OCI-LY1 (cell line): ENCODE measurements around the gene ITLN1.
"Not testable (repeated sequence)": the region's sequence is repeated elsewhere in the genome, so short reads cannot be mapped to it uniquely, and the experiment has no call there.

Experiments used
- H2AFZ ChIP-seq: fragments of 200-600 bp; sonication (generic), shearing (Covaris generic); 2 replicates; pipeline ENCODE4 v1.6.0; 2014; ENCODE audit warnings: antibody characterized with exemption, mild to moderate bottlenecking, low read length
- H3F3A ChIP-seq: fragments of 200-600 bp; sonication (generic), shearing (Covaris generic); 2 replicates; pipeline ENCODE4 v1.6.0; 2014; ENCODE audit warnings: mild to moderate bottlenecking, antibody characterized with exemption, low read length, moderate library complexity; ENCODE audit not compliant: insufficient read depth
- H3K27ac ChIP-seq: fragments of 200-600 bp; sonication (generic); 2 replicates; pipeline ENCODE4 v1.5.1; 2014; ENCODE audit warnings: low read length, mixed run types, mild to moderate bottlenecking, low read depth; ENCODE audit not compliant: poor library complexity, severe bottlenecking
- H3K27me3 ChIP-seq: fragments of 200-600 bp; sonication (generic); 2 replicates; pipeline ENCODE4 v1.6.0; 2014; ENCODE audit warnings: antibody characterized with exemption, mild to moderate bottlenecking, low read length, moderate library complexity; ENCODE audit not compliant: insufficient read depth
- H3K36me3 ChIP-seq: fragments of 200-600 bp; sonication (generic); 2 replicates; pipeline ENCODE4 v1.6.1; 2014; ENCODE audit warnings: mild to moderate bottlenecking, antibody characterized with exemption, low read length, moderate library complexity, mixed read lengths; ENCODE audit not compliant: insufficient read depth
- H3K4me1 ChIP-seq: fragments of 200-600 bp; sonication (generic); 2 replicates; pipeline ENCODE4 v1.5.1; 2014; ENCODE audit warnings: mild to moderate bottlenecking, low read length, moderate library complexity; ENCODE audit not compliant: insufficient read depth, severe bottlenecking
- H3K4me2 ChIP-seq: fragments of 200-600 bp; sonication (generic), shearing (Covaris generic); 2 replicates; pipeline ENCODE4 v1.6.1; 2014; ENCODE audit warnings: low read length
- H3K4me3 ChIP-seq: fragments of 200-600 bp; sonication (generic); 2 replicates; pipeline ENCODE4 v1.5.1; 2014; ENCODE audit warnings: low read length, low read depth, mild to moderate bottlenecking, mixed read lengths; ENCODE audit not compliant: poor library complexity, severe bottlenecking
- H3K79me2 ChIP-seq: fragments of 200-600 bp; shearing (Covaris generic); 2 replicates; pipeline ENCODE4 v1.6.1; 2016; ENCODE audit warnings: mixed run types, low read length, mixed read lengths; ENCODE audit not compliant: insufficient read depth
- H3K9ac ChIP-seq: fragments of 200-600 bp; sonication (generic), shearing (Covaris generic); 2 replicates; pipeline ENCODE4 v1.6.1; 2014; ENCODE audit warnings: mild to moderate bottlenecking, low read length, mixed read lengths
- H3K9me2 ChIP-seq: fragments of 200-600 bp; sonication (generic), shearing (Covaris generic); 2 replicates; pipeline ENCODE4 v1.6.1; 2014; ENCODE audit warnings: low read depth, mild to moderate bottlenecking, low read length, mixed read lengths
- H3K9me3 ChIP-seq: fragments of 200-600 bp; shearing (Covaris generic); 2 replicates; pipeline ENCODE4 v1.6.1; 2014; ENCODE audit warnings: low read length, mixed read lengths
- H4K20me1 ChIP-seq: fragments of 200-600 bp; sonication (generic), shearing (Covaris generic); 2 replicates; pipeline ENCODE4 v1.6.0; 2016; ENCODE audit warnings: mild to moderate bottlenecking, low read length; ENCODE audit not compliant: insufficient read depth
- CTCF ChIP-seq: fragments of 200-600 bp; sonication (generic), shearing (Covaris generic); IDR thresholded peaks from 2 replicates; pipeline ENCODE4 v1.5.1; 2017; ENCODE audit warnings: mild to moderate bottlenecking, antibody characterized with exemption, low read length, moderate library complexity, mixed read lengths
- EZH2 ChIP-seq: fragments of 200-600 bp; sonication (generic), shearing (Covaris generic); IDR thresholded peaks from 2 replicates; pipeline ENCODE4 v1.8.0; 2017; ENCODE audit warnings: borderline replicate concordance, mixed run types, mild to moderate bottlenecking, antibody characterized with exemption, low read length, moderate library complexity, mixed read lengths

The ITLN1 gene

DNA sequence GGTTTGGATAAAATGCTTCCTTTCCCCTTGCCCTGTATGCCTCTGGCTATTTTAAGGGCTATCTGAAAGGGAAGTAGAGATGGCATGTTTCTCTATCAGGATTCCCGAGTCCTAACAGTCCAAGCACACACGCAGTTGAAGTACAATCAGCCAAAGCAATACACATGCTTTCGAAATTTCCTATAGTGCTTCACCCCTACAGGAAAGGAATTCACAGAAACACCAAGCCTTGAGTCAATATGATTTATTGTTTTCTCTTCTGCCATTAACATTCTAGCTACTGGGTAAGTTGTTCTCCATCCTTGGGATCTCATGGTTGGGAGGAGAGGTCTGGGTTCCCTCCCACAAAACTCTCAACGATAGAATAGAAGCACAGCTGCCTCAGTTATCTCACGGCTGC is 8.7 kb downstream of the ITLN1 start:
- no peaks in the 10 kb centered on the region for H3K36me3 ChIP-seq
- peaks cover 7% of the 10 kb centered on the region; the same call in 1 of the 2 replicates for H3K27me3 ChIP-seq
- no peak overlapping the region for H2AFZ ChIP-seq
- peaks cover 4% of the 10 kb centered on the region for H3K4me1 ChIP-seq
- no peak for TF ChIP-seq CTCF
- no peak for TF ChIP-seq EZH2
- no peak overlapping the region for H3K9ac ChIP-seq
- no peaks in the 10 kb centered on the region for H3K79me2 ChIP-seq
- H4K20me1 ChIP-seq, result no peaks in the 10 kb centered on the region
- no peaks in the 10 kb centered on the region for H3K9me3 ChIP-seq
- no peaks in the 10 kb centered on the region for H3F3A ChIP-seq
- H3K4me3 ChIP-seq, result no peak overlapping the region
- no peaks in the 10 kb centered on the region for H3K9me2 ChIP-seq
- no peak overlapping the region for H3K27ac ChIP-seq
- no peak overlapping the region for H3K4me2 ChIP-seq

DNA sequence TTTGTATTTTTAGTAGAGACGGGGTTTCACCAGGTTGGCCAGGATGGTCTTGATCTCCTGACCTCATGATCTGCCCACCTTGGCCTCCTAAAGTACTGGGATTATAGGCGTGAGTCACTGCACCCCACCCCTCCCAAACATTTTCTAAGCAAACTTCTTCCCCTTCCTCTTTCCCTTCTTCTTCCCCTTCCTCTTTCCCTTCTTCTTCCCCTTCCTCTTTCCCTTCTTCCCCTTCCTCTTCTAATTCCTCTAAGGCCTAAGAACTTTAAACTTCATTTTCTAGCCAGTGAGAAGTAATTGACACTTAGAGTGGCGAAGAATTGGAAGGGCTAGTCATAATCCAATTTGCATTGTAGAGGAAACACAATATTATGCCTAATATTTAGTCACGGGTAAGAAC is 9.4 kb downstream of the ITLN1 start:
- not testable (repeated sequence) for H3K9me3 ChIP-seq, H3F3A ChIP-seq, H3K27ac ChIP-seq, H3K36me3 ChIP-seq, H3K4me1 ChIP-seq, H3K27me3 ChIP-seq, H3K9ac ChIP-seq, H4K20me1 ChIP-seq, H3K79me2 ChIP-seq, H3K4me2 ChIP-seq, H3K9me2 ChIP-seq, H3K4me3 ChIP-seq, H2AFZ ChIP-seq

- peaks cover 7% of the 10 kb centered on the region; the same call in 1 of the 2 replicates for H3K27me3 ChIP-seq
- peaks cover 4% of the 10 kb centered on the region for H3K4me1 ChIP-seq
- no peak overlapping the region for H2AFZ ChIP-seq
- H3K36me3 ChIP-seq, result no peaks in the 10 kb centered on the region
- no peak overlapping the region for H3K9ac ChIP-seq
- H4K20me1 ChIP-seq, result no peaks in the 10 kb centered on the region
- no peaks in the 10 kb centered on the region for H3F3A ChIP-seq
- no peak overlapping the region for H3K27ac ChIP-seq
- H3K9me2 ChIP-seq, result no peaks in the 10 kb centered on the region
- H3K79me2 ChIP-seq, result no peaks in the 10 kb centered on the region
- TF ChIP-seq CTCF (no peak), EZH2 (no peak)
- no peaks in the 10 kb centered on the region for H3K9me3 ChIP-seq
- no peak overlapping the region for H3K4me2 ChIP-seq
- H3K4me3 ChIP-seq, result no peak overlapping the region
These were observed 10.0 kb downstream of the ITLN1 start for GRCh38 chr1:160874935-160875334.

- no peaks in the 10 kb centered on the region for H3K9me3 ChIP-seq
- TF ChIP-seq CTCF (no peak), EZH2 (no peak)
- H3K4me2 ChIP-seq, result no peak overlapping the region
- no peaks in the 10 kb centered on the region for H3K4me1 ChIP-seq
- no peaks in the 10 kb centered on the region for H3K9me2 ChIP-seq
- no peaks in the 10 kb centered on the region for H4K20me1 ChIP-seq
- H3K79me2 ChIP-seq, result no peaks in the 10 kb centered on the region
- H3K36me3 ChIP-seq, result no peaks in the 10 kb centered on the region
- no peaks in the 10 kb centered on the region for H3F3A ChIP-seq
- no peak overlapping the region for H3K4me3 ChIP-seq
- H3K27ac ChIP-seq, result no peak overlapping the region
- H3K9ac ChIP-seq, result no peak overlapping the region
- no peak overlapping the region for H2AFZ ChIP-seq
- peaks cover 5% of the 10 kb centered on the region; the same call in 1 of the 2 replicates for H3K27me3 ChIP-seq
These were observed 16.8 kb downstream of the ITLN1 start for GRCh38 chr1:160868141-160868540.

GRCh38 chr1:160867651-160868050 is 17.3 kb downstream of the ITLN1 start:
- H3K9me2 ChIP-seq, H4K20me1 ChIP-seq, H3K36me3 ChIP-seq, H2AFZ ChIP-seq, H3K9ac ChIP-seq, H3K79me2 ChIP-seq, H3K27me3 ChIP-seq, H3F3A ChIP-seq, H3K9me3 ChIP-seq, H3K4me3 ChIP-seq, H3K4me1 ChIP-seq, H3K27ac ChIP-seq, H3K4me2 ChIP-seq: not testable (repeated sequence)
